ENCODE data around the gene VDAC1.

Gene VDAC1

DNA sequence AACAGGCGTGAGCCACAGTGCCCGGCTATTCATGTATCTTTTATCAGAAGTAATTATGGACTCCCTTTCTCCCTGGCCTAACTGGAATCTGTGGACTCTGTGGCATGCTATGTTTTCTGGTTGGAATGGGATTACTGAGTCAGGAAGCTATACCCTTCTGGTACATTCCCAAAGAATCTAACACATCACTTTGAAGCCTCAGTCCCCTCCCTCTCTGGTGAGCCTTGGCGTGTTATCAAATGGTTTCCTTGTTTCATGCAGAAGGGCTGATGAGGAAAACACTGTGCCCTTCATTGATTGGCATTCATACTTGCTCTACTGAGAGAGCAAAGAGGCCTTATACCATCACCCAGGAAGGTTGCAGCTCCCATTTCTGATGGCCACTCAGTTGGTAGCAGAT lies 59.2 kb downstream of the VDAC1 start:
- no peak overlapping the region for H3K4me3 ChIP-seq (ENCODE audit: low read length)
- DNase-seq (ENCODE audit: low read depth), result peak; percentile 39
- TF ChIP-seq, protein P1, sequence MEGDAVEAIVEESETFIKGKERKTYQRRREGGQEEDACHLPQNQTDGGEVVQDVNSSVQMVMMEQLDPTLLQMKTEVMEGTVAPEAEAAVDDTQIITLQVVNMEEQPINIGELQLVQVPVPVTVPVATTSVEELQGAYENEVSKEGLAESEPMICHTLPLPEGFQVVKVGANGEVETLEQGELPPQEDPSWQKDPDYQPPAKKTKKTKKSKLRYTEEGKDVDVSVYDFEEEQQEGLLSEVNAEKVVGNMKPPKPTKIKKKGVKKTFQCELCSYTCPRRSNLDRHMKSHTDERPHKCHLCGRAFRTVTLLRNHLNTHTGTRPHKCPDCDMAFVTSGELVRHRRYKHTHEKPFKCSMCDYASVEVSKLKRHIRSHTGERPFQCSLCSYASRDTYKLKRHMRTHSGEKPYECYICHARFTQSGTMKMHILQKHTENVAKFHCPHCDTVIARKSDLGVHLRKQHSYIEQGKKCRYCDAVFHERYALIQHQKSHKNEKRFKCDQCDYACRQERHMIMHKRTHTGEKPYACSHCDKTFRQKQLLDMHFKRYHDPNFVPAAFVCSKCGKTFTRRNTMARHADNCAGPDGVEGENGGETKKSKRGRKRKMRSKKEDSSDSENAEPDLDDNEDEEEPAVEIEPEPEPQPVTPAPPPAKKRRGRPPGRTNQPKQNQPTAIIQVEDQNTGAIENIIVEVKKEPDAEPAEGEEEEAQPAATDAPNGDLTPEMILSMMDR (conservative IDR thresholded peaks at IDR 0.05; ENCODE audit: low read depth, low read length), result no peak

DNA sequence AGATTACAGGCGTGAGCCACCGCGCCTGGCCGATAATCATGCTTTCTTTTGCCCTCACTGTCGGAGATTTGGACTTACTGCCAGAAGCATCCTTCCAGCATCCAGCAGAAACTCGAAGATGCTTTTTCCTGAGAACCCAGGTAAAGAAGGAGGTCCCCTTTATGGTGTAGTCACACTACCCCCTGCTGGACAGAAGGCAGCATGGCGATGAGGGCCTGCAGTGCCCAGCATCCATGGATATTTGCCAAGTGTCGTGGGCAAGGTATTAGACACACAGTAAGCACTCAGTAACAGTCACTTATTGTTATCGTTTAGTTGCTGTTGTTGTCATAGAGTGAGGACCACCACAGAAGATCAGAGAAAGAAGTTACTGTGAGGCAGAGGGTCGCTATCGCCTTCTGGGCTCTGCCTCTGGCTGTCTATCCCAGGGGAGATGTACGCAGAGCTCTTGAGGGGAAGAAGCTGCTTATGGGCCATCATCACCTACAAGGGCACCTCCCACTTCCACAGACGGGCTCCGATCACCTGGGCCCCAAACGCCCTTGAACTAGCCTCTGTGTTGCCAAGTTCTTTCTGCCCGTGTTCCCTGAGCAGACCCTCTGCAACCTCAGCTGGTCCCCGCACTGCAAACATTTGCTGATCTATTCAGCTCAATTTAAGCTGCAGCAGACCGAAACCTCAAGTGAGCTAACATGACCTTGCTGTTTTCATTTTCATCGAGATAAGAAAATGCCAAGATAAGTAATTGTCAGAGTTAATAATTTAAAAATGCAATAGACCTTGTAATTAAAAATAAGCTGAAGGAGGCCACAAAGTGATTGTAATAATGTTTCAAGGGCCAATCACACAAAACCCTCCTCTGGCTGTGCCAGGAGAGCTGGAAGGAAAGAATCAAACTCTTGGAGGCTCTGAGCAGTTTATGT lies 60.3 kb downstream of the VDAC1 start:
- H3K4me3 ChIP-seq (ENCODE audit: low read length), result no peak overlapping the region
- TF ChIP-seq, protein P1 (conservative IDR thresholded peaks at IDR 0.05; ENCODE audit: low read depth, low read length), result peak; percentile 92
- no peak for DNase-seq (ENCODE audit: low read depth)

DNA sequence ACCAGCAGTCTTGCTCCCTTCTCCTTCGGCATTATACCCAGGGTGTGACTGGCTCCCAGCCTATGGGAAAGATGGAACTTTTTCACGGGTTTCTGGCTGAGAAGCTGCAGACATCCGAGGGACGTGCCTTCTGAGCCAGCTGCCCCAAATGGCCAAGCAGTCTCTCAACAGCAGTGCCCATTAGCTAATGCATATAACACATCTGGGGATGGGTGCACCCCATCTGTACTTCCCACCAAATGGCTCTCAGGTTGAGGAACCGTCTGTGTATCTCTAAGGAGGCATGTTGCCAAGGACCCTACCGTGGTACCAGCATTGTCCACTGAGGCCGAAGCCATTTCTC lies 61.3 kb downstream of the VDAC1 start:
- no peak for DNase-seq (ENCODE audit: low read depth)
- TF ChIP-seq, protein P1 (conservative IDR thresholded peaks at IDR 0.05; ENCODE audit: low read depth, low read length), result no peak
- no peak overlapping the region for H3K4me3 ChIP-seq (ENCODE audit: low read length)

DNA sequence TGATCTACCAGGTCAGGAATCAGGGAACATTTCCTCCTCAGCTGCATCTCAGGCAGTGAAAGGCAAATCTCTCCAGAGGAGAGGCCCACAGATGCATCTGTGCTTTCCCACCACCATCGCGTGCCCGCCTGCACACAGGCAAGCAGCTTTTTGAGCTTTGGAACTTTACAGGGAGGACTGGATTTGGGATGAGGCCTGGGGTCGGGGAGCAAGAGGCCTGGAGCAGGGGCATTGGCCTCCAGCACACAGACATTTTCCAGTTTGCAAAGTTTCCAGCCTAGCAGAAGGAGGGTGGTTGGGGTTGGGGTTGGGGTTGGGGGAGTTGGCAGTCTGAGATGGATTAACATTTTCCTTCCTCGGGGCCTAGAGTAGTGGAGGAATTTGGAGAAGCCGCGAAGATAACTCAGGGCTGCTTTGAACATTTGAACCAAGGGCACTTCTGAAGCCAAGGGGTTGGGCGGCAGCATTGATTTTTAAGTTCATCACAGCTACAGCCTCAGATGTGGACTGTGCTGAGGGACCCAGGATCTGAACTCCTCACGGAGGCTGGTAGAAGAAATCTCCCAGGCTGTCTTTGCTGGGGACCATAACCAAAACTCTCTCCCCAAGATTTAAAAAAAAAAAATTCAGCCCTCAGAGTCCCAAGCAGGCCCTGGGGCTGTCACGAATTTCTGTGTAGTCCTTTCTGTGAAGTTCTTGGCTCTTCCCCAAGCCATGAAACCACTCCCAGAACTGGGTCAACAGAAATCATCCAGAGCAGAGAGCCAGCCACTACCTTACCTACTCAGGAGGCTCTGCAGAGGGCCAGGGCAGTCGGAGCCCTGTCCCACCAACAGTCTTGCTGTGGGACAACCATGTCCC lies 61.9 kb downstream of the VDAC1 start:
- TF ChIP-seq, protein P1 (conservative IDR thresholded peaks at IDR 0.05; ENCODE audit: low read depth, low read length), result no peak
- no peak overlapping the region for H3K4me3 ChIP-seq (ENCODE audit: low read length)
- no peak for DNase-seq (ENCODE audit: low read depth)

DNA sequence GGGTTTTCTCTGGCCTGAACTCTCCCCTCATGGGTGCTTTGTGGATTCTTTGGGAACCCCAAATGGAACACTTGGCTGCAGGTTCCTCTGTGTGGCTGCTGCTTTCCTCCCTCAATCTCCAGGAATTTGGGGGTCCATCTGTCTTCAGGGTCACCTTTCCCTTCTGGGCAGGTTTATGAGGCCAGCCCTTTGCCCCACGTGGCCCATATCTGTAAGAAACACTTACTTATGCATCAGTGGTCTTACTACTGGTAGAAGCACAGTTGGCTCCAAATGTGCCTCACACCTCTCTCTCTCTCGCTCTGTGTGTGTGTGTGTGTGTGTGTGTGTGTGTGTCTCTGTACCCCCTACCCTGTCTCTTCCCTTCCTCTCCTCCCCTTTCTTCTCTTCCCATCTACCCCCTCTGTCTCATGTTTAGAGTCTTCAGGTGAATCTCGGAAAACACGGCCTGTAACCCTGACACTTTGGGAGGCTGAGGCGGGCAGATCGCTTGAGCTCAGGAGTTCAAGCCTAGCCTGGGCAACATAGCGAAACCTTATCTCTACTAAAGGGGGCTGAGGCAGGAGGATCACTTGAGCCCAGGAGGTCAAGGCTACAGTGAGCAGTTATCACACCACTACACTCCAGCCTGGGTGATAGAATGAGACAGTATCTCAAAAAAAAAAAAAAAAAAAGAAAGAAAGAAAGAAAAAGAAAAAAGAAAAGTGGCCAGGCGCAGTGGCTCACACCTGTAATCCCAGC lies 63.1 kb downstream of the VDAC1 start:
- H3K4me3 ChIP-seq (ENCODE audit: low read length), result no peak overlapping the region
- no peak for DNase-seq (ENCODE audit: low read depth)
- TF ChIP-seq, protein P1 (conservative IDR thresholded peaks at IDR 0.05; ENCODE audit: low read depth, low read length), result no peak

DNA sequence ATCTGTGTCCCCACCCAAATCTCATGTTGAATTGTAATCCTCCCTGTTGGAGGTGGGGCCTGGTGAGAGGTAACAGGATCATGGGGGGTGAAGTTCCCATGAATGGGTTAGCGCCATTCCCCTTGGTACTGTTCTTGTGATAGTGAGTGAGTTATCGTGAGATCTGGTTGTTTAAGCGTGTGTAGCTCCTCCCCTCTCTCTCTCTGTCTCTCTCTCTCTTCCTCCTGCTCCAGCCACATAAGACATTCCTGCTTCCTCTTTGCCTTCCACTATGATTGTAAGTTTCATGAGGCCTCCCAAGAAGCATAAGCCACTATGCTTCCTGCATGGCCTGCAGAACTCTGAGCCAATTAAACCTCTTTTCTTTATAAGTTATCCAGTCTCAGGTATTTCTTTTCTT lies 65.1 kb downstream of the VDAC1 start:
- DNase-seq (ENCODE audit: low read depth), result no peak
- TF ChIP-seq, protein P1 (conservative IDR thresholded peaks at IDR 0.05; ENCODE audit: low read depth, low read length), result no peak
- no peak overlapping the region for H3K4me3 ChIP-seq (ENCODE audit: low read length)
